ENCODE measurements around the gene ZMAT5. TPM values are rescaled to one million over a fixed set of nuclear protein-coding genes. Genes with fewer than 3 reads are reported as not detected.

ZMAT5 gene
- total and polyA plus RNA-seq, 12 donors, result 15.1 to 46.7 (median 21.0) TPM

GRCh38 chr22:29683536-29683935 is 83.3 kb downstream of the ZMAT5 start:
- Histone ChIP-seq H3K4me1 (peaks cover 0 to 7% (median 0%) of the 10 kb centered on the region in 9 donors), H3K4me3 (no peak overlapping the region), H3K27me3 (no peaks in the 10 kb centered on the region), H3K27ac (no peak overlapping the region), H3K9me3 (no peaks in the 10 kb centered on the region), H3K36me3 (peaks cover 0 to 100% (median 15%) of the 10 kb centered on the region in 9 donors)
- ATAC-seq, result no peak
- 88 to 90% methylated on average over 4 of the region's 4 CpGs for WGBS, 2 donors
- no peak for DNase-seq
- TF ChIP-seq CTCF (IDR thresholded peaks at IDR 0.05), result no peak
- intact Hi-C loops (cut with DNase I), result loop anchor here in 2 of 10 donors (5.0 to 10.0 kb wide), 2 partner anchors 321 to 329 kb away; no protein-coding TSS in a partner anchor

Other genes starting within 250 kb of the ZMAT5 start
- 10 to 100 TPM; 32.0 to 77.9 (median 38.0) TPM for gene THOC5, start 213.2 kb downstream of the ZMAT5 start, total RNA-seq
- 10 to 100 TPM; 41.4 to 46.9 TPM for gene THOC5, start 213.2 kb downstream of the ZMAT5 start, polyA plus RNA-seq
- gene NIPSNAP1, start 185.9 kb downstream of the ZMAT5 start, total RNA-seq, result 10 to 100 TPM; 14.9 to 27.3 (median 21.0) TPM
- 10 to 100 TPM; 13.8 to 16.5 TPM for gene NIPSNAP1, start 185.9 kb downstream of the ZMAT5 start, polyA plus RNA-seq
- 10 to 100 TPM; 39.2 to 59.4 (median 45.9) TPM for gene NF2, start 163.4 kb downstream of the ZMAT5 start, total RNA-seq
- gene NF2, start 163.4 kb downstream of the ZMAT5 start, polyA plus RNA-seq, result 10 to 100 TPM in 1 of 2 donors, 1 to 10 TPM in 1; 9.7 to 32.2 TPM
- not detected for gene CABP7, start 47.0 kb downstream of the ZMAT5 start, total RNA-seq
- under 1 TPM; 0.07 to 0.15 TPM for gene CABP7, start 47.0 kb downstream of the ZMAT5 start, polyA plus RNA-seq
- gene UQCR10, start 362 bp upstream of the ZMAT5 start, total RNA-seq, result 100 to 1,000 TPM; 296 to 412 (median 358) TPM
- 100 to 1,000 TPM; 614 to 963 TPM for gene UQCR10, start 362 bp upstream of the ZMAT5 start, polyA plus RNA-seq
- 10 to 100 TPM; 26.6 to 42.1 (median 33.1) TPM for gene ASCC2, start 71.3 kb upstream of the ZMAT5 start, total RNA-seq
- 10 to 100 TPM; 47.4 to 87.0 TPM for gene ASCC2, start 71.3 kb upstream of the ZMAT5 start, polyA plus RNA-seq
- 10 to 100 TPM; 26.1 to 42.9 (median 36.5) TPM for gene MTMR3, start 116.2 kb upstream of the ZMAT5 start, total RNA-seq
- gene MTMR3, start 116.2 kb upstream of the ZMAT5 start, polyA plus RNA-seq, result 10 to 100 TPM in 1 of 2 donors, 1 to 10 TPM in 1; 9.8 to 14.1 TPM